Left ventricle myocardium inferior (tissue), 1 donor: Measurements from ENCODE around the gene ACE. TPM values are rescaled to one million over a fixed set of nuclear protein-coding genes. Genes with fewer than 3 reads are reported as not detected.

Experiments used
- DNase-seq: peaks from one replicate; pipeline ENCODE4 v3.0.0-alpha.2; 2020
- H3K27ac ChIP-seq: fragments of 200-600 bp; replicated peaks from 2 replicates; pipeline ENCODE4 v1.8.0; 2021
- H3K27me3 ChIP-seq: fragments of 200-600 bp; 2 replicates; pipeline ENCODE4 v1.8.0; 2021; ENCODE audit warnings: low read depth
- H3K36me3 ChIP-seq: fragments of 200-600 bp; 2 replicates; pipeline ENCODE4 v1.8.0; 2021
- H3K4me1 ChIP-seq: fragments of 200-600 bp; 2 replicates; pipeline ENCODE4 v1.8.0; 2021
- H3K4me3 ChIP-seq: fragments of 200-600 bp; 2 replicates; pipeline ENCODE4 v1.8.0; 2021; ENCODE audit warnings: mild to moderate bottlenecking, moderate library complexity
- H3K9me3 ChIP-seq: fragments of 200-600 bp; replicated peaks from 2 replicates; pipeline ENCODE4 v1.8.0; 2021
- CTCF ChIP-seq: fragments of 200-600 bp; IDR thresholded peaks from 2 replicates; pipeline ENCODE4 v1.8.0; 2021; ENCODE audit warnings: antibody characterized with exemption, mild to moderate bottlenecking, borderline replicate concordance
- intact Hi-C: fragments of 100-400 bp; cut with micrococcal nuclease; formaldehyde crosslinking; loops from one replicate; pipeline ENCODE4 v1.11.0; 2022
- total RNA-seq: library from RNA; stranded (reverse); fragmentation: NEBNext Ultra II Directional; extraction: Animal tissue kit (Norgen Biotek cat#: 25700); gene quantifications from one replicate; pipeline ENCODE4 v1.2.1, GENCODE V29; 2021
- donor health status: DM: no; HTN: yes; CAD: no; lungs with severe emphysema.

The ACE gene
- total RNA-seq, 1 donor from 2014 or later: 6.2 TPM

GRCh38 chr17:63498626-63499195, 21.9 kb downstream of the ACE start:
- Histone ChIP-seq H3K36me3 (no peaks in the 10 kb centered on the region), H3K27me3 (peaks cover 19% of the 10 kb centered on the region), H3K9me3 (no peaks in the 10 kb centered on the region), H3K4me1 (no peaks in the 10 kb centered on the region), H3K27ac (no peak overlapping the region), H3K4me3 (no peak overlapping the region)
- no peak for DNase-seq
- intact Hi-C loops: no loop called here
- no peak for TF ChIP-seq CTCF

- H3K4me3 ChIP-seq: no peak overlapping the region
- no peaks in the 10 kb centered on the region for H3K9me3 ChIP-seq
- no peaks in the 10 kb centered on the region for H3K4me1 ChIP-seq
- H3K36me3 ChIP-seq: no peaks in the 10 kb centered on the region
- intact Hi-C loops: no loop called here
- no peak overlapping the region for H3K27ac ChIP-seq
- TF ChIP-seq CTCF: no peak
- no peak for DNase-seq
- peaks cover 39% of the 10 kb centered on the region for H3K27me3 ChIP-seq
Measured at GRCh38 chr17:63500543-63501390, 23.9 kb downstream of the ACE start.

GRCh38 chr17:63503341-63503705, 26.5 kb downstream of the ACE start:
- Histone ChIP-seq H3K4me1 (no peaks in the 10 kb centered on the region), H3K36me3 (no peaks in the 10 kb centered on the region), H3K4me3 (no peak overlapping the region), H3K27ac (no peak overlapping the region), H3K27me3 (peaks cover 65% of the 10 kb centered on the region), H3K9me3 (no peaks in the 10 kb centered on the region)
- TF ChIP-seq CTCF: no peak
- DNase-seq: no peak
- intact Hi-C loops: no loop called here

DNA sequence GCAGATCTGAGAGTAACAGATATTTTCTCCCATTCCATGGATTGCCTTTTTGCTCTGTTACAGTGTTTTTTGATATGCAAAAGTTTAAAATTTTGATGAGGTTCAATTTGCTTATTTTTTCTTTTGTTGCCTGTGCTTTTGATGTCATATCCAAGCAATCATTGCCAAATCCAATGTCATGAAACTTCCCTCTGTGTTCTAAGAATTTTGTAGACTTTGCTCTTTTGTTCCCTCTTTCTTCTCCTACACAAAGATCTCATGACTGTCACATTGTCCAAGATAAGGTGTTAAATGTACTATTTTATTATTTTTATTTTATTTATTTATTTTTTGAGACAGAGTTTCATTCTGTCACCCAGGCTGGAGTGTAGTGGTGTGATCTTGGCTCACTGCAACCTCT, 27.4 kb downstream of the ACE start:
- Histone ChIP-seq H3K27ac (no peak overlapping the region), H3K27me3 (peaks cover 73% of the 10 kb centered on the region), H3K9me3 (no peaks in the 10 kb centered on the region), H3K36me3 (no peaks in the 10 kb centered on the region), H3K4me3 (no peak overlapping the region), H3K4me1 (no peaks in the 10 kb centered on the region)
- TF ChIP-seq CTCF: no peak
- no peak for DNase-seq
- intact Hi-C loops: no loop called here

DNA sequence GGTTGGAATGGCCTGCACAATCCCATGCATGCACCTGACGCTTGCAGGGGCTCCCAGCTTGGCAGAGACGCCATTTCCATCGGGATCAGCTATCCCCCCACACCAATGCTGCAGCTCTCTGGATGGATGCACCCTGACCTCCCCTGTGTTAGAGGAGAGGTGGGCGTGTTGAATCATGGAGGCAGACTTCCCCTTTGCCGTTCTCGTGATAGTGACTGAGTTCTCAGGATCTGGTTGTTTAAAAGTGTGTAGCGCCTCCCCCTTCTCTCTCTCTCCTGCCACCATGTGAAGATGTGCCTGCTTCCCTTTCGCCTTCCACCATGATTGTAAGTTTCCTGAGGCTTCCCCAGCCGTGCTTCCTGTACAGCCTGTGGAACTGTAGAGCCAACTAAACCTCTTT, 28.5 kb downstream of the ACE start:
- Histone ChIP-seq H3K9me3 (no peaks in the 10 kb centered on the region), H3K27me3 (peaks cover 76% of the 10 kb centered on the region), H3K4me3 (no peak overlapping the region), H3K36me3 (no peaks in the 10 kb centered on the region), H3K4me1 (no peaks in the 10 kb centered on the region), H3K27ac (no peak overlapping the region)
- intact Hi-C loops: no loop called here
- no peak for DNase-seq
- no peak for TF ChIP-seq CTCF
